NCI-H2171 treated with DMSO at 0.1 percent for 48 hours (cell line): ENCODE measurements around the gene PPM1H.
"Not testable (repeated sequence)": the region's sequence is repeated elsewhere in the genome, so short reads cannot be mapped to it uniquely, and the experiment has no call there.

Source experiments
- DNase-seq: peaks from one replicate; lab custom pipeline; 2025; lab: John Stamatoyannopoulos, UW

PPM1H gene

DNA sequence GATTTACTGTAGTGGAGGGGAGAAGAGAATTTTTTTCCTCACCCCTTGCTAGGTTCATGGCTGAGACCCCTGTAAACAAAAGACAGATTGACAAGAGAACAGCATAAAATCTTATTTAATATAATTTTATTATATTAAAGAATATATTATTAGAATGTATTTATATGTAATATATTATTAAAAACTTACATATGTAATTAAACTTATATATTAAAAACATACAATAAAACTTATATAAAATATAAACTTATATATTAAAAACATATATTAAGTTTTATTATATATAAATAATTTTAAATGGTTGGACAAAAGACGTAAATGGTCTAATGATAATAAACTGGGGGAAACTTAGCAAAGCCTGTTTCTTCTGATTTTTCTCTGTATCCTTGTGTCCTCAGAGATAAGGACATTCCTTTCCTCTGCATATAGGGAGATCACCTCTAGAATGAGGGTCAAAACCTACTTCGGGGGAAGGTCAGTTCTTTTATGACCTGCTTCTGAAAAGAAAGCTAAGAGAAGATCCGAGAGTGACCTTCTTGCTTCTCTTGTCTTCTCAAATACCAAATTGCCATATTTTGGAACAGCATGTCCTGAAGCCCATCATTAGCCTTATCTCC lies 8.9 kb upstream of the PPM1H start:
- no peak for DNase-seq

DNA sequence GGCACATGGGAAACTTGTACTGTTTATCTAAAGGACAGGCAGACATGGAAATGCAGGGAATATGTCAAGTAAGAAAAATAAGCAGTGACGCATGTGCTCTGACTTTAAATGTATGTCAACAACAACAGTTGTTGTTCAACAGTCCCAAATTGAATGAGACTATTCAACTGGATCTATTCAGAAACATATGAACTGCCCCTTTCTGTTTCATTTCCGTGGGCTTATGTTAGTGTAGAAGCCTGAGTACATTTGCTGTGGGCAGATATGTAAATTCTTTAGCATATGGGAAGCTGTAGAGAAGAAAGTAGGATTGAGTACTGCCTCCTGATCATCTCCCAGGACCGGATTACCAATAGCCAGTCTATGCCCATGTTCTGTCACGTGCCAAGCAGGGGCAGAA lies 7.4 kb upstream of the PPM1H start:
- DNase-seq = not testable (repeated sequence)

DNA sequence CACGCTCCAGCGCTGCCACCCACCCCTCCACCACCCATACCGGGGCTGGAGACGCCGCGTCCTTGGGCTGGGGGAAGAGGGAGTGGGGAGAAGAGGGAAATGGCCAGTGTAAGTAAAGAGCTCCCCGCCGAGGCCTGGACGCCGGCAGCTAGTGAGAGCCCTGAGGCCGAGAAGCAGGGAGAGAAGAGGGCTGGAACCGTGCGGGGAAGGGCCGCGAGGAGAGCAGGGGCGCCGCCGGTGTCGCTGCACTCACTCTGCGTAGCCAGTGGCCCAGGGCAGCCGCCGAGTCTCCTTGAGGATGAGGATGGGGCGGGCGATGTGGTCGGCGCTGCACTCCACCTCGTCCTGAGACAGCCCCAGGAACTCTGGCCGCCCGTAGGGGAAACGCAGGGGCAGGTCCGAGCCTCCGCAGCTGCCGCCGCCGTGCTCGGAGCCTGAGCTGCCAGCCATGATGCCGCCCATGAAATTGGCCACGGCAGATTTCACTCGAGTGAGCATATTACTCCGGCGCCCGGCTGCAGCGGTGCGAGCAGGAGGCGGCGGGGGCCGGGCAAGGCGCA lies 631 bp downstream of the PPM1H start:
- DNase-seq = peak; percentile 46

DNA sequence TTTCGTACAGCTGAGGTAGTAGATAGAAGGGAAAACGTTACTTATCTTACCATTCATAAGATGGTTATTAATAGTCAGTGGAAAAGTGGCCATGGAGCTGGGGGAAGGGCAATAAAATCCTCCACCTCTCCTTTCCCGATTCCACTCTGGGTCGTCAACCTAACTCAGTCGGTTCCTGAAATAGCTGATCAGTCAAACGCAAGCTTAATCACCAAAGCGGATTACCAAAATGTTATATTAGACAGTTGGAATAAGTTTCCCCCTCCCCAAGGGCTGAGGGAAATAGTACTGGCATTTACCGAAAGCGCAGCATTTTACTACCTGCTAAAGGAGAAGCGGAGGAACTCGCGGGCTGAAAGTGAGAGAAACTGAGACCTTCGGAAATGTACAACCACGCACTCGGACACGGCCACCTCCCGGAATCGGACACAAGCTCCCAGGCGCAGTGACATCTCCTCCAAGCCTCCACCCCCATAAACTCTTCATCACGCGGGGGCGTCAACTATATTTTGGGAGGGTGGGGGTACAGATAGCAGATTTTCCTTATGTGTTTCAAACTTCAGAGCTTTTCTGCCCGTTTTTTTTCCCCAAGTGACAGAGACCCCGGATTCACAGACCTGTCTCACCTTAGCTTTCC lies 1.2 kb downstream of the PPM1H start:
- DNase-seq = no peak

DNA sequence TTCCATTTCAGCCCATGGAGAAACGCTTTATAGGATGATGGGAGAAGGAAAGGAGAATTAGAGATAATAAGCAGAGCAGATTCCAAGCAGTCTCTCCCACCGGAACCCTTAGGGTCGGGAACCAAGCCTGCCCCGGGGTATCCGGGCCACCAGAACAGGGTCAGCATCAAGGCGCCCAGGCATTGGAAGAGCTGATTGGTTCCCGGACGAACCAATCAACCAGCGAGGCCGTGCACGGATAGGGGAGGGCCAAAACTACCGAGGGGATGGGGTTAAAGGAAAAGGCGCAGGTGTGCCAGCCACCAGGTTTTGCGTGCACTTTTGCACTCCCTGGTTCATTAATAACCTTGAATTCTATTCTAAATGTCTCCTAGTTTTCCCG lies 1.7 kb downstream of the PPM1H start:
- peak; percentile 37 for DNase-seq

DNA sequence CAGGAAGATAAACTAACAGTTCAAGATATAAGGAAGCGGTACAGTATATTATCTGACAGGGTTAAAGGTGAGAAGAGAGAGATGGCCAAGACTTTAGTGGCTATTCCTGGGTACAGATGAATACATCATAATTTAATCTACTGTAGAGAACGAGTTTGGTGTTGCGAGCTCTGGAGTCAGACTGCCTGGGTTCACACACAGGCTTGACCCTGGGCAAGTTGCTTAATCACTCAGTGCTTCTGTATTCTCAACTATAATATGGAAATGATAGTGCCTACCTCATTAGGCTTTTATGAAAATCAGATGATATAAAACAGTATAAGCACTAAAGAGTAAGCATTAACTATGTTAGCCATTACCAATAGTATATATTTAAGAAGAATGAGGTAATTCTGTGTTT lies 3.5 kb downstream of the PPM1H start:
- DNase-seq = no peak

DNA sequence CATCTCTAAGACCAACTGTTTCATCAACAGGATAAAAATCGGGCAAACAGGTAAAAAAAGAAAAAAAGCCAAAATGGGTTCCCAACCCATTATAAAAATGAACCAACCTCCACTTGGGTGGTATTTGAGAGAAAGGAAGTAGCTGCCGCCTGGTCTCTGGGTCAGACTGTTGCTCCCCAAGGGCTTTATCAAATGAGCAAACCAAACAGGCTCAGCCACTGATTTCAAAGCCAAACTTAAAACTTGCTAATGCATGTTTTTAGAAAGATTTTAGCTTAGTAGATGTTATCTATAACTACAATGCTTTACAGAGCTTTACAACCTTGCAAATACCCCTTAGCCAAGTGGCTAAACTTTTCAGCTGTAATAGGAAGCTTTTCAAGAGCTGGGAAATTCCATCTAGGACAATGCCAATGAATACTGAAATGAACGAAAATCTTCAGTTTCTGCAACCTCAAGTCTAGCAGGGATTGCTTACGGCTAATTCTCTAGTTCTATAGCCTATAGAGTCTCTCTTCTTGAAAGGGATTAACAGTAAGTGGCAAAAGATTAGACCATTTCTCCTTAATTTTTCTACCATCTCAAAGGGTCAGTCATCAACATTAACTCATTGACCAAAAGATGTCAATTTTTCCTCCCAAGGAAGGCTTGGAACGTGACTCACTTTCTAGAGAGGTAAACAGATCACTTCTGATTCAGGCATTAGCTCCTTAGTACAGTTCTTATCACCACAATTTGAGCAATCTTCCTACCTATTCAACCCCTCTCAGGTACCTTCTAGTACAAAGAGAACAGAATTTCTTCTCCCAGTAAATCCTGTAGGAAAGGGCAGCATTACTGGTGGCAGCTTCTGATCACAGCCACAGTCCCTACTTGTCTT lies 4.2 kb downstream of the PPM1H start:
- DNase-seq = no peak

DNA sequence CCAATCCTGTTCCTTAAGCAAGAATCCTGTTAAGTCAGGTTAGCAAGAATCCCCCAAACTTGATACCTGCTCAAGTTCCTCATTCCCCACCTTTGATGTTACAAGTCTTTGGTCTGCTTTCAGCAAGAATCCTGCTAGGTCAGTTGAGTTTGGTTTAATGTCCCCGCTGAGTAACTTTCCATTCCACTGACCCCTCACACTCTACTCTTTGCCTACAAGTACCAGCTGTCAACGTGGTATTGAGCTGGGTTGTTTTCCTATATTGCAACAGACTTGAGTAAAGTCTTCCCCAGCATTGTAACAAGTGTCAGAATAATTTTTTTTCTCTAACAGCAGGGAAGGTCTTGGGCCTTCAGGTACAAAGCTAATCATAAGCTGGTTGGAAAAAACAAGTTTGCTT lies 6.3 kb downstream of the PPM1H start:
- no peak for DNase-seq

DNA sequence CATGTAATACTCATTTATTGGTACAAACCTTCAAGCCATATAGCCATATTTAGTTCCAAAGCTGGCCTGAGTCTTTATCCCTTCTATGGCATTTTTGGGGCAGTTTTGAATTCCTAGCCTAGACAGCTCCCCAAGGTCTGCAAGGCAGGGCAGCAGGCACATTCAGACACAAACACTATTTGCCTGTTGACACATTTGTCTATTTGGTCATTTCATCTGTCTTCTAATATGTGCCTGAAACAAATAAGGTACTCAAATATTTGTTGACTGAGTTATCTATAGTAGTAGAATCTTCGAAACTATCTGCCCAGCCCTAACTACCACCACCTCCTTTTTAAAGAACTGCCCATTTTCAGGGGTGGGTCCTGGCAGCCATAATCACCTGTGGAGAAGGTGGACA lies 9.3 kb downstream of the PPM1H start:
- no peak for DNase-seq

DNA sequence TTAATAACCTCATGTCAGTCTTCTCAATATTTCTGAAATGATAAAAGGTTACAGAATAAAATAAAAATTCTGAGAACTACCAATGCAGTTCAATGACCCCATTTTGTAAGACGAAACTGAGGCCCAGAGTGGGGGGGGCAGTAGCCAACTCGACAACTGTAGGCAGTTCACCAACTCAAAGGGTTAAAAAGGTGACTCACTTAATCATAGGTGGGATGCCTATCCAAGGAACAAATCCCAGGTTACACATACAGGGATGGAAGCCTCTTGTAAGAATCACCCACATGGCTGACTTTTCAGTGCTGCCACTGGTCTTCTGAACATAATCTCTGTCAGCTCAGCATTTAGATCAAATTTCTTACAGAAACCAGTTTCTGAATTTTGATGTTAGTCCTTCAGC lies 10.9 kb downstream of the PPM1H start:
- no peak for DNase-seq

DNA sequence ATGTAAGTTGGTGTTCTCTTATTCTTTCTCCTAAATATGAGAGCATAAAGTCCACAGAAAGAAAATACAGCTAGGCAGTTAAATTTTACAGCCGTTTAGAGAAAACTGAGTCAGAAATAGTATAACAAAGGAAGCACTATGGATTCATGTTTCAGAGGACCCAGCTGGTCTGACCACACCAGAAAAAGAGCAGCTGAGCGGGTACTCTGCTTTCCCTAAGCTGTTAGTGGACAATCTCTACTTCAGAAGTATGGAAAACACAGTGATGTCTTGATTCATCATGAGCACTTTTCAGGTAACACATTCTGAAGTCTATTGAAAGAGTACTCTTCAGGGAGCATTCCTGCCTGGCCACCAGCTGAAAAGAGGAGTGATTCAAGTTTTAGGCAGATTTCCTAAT lies 12.4 kb downstream of the PPM1H start:
- DNase-seq = no peak

DNA sequence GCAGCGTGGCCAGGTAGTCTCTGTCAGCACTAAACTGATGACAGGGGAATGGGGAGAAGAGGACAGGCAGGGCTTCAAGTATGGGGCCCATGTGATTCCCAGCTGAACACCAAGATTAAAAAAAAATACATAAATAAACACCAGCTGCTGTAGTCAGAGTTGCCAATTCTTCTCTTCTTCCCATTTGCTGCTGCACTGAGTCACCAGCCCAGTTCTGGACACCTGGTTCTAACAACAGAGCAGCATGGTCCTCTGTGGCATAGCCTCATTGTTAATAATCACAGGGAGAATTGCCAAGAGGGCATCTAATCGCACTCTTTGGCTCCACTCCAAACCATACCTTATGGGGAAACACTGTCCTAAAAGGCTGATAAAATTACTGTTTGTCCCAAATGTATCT lies 15.1 kb downstream of the PPM1H start:
- DNase-seq = peak; percentile 98

DNA sequence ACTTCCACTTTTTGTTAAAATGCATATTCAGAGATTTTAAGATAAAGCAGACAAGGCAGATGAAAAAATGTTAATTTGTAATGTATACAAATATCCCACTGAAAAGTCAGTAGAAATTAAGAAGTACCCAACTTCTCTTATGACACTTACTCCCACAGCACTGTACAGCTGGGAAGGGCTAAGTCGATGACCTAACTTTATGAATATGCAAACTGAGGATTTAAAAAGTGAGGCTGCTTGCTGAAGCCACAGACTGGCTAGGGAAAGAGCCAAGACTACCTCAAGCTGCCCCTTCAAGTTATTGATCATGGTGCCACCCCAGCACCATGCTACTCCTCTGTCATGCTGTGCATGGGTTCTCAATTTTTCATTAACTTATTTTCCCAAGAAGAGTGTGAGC lies 17.0 kb downstream of the PPM1H start:
- DNase-seq = no peak

DNA sequence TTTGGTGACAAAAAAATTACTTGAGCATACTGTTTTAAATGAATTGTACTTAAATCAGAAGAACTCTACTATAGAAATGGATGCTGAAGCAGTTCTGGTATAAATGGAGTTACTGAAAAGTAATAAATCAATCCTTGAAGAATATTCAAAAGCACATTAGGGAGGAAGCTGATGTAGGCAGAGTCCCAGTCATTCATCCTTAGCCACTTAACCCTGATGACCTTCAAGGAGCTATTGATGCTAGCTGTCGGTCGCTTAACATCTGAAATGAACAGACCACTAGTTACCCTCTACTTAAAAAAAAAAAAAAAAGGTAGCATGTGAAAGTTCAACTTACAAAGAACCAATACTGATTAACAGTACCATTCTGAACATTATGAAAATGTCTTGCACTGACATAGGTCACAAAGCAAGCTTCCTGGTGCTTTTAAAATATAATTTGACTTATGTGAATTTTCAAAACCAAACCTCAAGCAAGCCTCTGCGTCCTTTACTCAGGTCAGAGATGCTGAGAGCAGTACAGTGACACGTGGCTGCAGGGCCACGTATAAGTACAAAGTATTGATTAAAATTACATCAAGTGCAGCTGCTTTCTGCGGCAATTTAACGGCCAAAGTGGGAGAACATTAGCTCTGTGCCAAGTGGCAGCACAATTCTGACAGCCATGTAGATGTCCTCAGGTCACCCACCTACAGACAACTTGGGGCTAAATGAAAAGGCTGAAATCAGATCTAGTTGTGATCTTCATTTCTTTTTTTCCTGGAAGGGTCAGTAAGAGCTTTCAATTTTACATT lies 18.1 kb downstream of the PPM1H start:
- no peak for DNase-seq

DNA sequence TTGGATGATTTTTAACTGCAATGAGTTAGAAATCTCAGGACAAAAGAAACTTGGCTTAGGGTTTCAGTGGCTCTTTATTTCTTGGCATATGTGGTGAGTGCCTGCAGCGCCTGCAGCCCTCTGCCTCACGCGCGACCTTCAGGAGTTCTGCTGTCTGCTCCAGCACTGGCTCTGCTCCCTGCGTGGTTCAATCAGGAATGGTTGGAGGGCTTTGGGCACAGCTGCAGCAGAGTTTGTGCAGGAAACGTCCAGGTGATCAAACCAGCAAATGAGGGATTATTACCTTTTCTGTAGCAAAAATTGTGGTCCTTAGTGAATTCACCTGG lies 19.8 kb downstream of the PPM1H start:
- no peak for DNase-seq

DNA sequence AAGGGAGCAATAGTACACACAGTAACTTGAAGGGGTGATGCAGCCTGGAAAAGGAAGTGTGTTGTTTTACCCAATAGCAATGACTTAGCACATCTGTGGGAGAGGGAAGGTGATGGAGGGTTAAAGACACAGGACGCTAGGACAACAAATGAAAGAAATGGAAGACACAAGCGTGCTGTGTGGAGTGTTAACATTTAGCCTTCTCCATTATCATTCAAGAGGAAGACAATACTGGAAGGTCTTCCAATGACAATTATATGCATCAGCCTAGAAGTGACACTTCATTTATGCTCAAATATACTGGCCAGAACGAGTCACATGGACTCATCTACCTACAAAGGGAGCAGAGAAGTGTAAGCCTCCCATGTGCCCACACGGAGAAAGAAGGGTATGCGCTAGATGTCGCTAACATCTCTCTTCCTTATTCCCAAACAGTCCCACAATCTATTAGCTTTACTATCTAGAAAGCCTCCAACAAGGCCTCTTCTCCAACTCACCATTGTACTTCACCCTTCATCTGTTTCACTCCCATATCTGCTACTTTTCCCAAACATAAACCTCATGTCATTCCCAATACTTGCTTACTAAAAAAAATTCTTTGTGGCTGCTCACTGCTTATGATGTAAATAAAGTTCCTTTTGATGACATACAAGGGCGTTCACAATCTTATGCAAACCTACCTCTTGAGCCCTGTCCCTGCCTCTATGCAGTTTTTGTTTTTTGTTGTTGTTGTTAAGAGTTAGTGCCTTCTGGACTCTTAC lies 20.3 kb downstream of the PPM1H start:
- no peak for DNase-seq

DNA sequence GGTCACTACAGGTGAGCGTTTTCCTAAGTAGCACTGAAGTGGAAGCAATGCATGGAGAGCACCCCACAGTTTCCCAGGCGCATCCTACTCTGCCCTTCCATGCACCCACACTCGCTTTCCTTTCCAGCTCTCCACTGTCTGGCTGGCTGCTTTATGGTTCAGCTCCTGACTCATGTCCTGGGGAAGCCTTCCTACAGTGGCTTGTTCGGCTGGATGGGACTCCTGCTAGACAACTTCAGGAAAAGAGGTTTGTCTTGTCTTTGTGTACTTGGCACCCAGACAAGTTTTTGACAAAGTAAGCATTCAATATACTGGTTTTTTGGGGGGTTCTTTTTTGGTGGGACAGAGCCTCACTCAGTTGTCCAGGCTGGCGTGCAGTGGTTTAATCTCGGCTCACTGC lies 21.6 kb downstream of the PPM1H start:
- no peak for DNase-seq

DNA sequence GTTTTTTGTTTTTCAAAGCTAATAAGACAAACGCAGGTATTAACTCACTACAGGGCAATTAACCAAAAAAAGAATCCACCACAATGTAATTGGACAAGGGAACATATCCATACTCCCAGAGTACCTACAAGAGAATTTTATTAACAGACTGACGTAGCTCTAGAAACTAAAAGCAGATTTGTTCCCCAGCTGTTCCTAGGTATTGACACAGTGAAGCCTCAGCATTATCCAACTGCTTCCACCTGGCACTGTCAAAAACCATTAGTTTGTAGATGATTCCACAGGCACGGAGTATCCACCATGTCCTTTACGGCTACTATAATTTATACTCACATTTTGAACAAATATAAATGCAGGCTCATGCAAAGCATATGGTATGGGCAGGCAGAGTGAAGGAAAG lies 22.3 kb downstream of the PPM1H start:
- DNase-seq = peak; percentile 76

DNA sequence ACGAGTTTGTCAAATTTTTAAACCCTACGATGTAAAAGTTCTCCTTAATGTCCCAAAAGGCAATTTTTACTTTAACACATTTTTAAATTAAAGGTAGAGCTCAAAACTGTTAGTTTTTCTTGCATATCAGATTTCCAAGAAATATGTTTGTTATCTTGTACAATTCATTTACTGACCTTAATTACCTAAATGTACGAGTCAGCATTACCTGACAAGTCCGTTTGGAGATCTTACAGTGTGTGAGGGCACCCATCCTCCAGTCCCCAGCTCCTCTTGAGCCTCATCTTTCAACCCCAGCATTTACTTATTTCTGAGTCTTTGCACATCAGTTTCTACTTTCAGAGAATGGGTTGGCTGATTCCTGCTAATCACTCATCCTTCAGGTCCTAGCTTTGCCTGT lies 23.7 kb downstream of the PPM1H start:
- no peak for DNase-seq

DNA sequence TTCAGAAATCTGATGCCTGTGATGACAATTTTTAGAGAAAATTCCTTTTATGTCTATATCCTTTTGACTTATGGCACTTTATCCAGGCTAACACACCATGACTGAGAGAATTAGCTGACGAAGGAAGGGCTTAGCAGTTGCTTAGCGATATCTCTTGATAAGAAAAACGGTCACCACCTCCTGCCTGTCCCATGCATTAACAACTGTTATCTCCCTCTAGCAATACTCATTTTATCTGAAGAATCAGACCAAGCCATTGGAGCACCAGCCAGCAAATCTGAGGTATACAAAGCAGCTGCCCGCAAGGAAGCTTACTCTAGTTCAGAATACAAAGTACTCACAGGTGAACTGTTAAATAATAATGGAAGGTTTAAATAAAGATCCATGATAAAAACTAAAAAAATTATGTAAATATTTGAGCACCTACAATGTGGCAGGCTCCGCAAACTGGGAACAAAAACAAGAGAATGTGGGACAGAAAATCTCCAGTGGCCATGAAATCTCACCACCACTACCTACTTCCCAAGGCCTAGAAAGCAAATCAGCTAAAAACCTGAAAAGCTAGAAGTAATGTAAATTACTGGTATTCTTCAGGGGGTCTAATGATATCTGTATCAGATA lies 24.3 kb downstream of the PPM1H start:
- DNase-seq = no peak

DNA sequence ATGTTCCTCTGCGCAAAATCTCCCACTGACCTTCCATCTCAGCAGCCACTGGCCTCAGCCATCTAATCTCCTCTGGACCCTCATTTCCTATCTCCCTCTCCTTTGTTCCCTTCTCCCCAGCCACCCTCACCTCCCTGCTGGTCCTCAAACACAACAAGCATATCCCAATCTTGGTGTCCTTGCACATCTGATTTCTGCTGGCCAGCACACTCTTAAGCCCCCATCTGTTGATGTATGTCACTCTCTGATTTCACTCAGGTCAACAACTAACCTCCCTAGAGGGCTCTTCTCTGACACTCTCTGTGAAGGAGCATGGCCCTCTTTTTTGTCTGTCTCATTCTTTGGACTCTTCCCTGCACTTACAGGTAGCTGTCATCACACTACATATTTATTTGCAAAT lies 25.6 kb downstream of the PPM1H start:
- no peak for DNase-seq
